Erythroblast (primary cell): Measurements from ENCODE around the gene FMO2.

Experiments
- GATA1 ChIP-seq: IDR thresholded peaks from 2 replicates; pipeline ENCODE4 v1.6.1; 2011; ENCODE audit warnings: low read depth, mild to moderate bottlenecking, control low read depth, low read length, moderate library complexity
- POLR2A ChIP-seq: IDR thresholded peaks from 2 replicates; pipeline ENCODE4 v1.6.1; 2011; ENCODE audit warnings: mild to moderate bottlenecking, low read length

DNA sequence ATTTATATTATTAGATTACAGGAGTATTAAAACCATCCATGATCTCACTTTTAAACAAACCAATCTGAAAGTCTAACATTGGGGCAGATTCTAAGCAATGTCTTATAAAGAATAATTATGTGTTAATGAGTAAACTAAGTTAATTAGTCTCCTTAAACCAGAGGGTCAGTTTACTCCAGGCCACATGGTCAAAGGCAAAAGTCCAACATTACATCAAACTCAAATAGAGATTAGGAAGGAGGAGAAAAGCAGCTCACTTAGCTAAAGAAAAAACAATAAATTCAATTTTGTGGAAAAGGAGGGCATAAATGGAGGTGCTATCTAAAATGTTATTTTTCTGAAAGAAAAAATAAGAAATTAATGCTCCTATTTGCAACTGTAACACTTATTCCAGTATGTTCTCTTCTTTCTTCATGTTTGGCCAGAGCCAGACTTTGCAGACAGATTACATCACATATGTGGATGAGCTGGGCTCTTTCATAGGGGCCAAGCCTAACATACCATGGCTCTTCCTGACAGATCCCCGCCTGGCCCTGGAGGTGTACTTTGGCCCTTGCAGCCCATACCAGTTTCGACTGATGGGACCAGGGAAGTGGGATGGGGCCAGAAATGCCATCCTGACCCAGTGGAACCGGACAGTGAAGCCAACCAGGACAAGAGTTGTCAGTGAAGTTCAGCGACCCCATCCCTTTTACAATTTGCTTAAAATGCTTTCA lies 24.3 kb upstream of the FMO2 start:
- no peak for TF ChIP-seq POLR2A
- TF ChIP-seq GATA1, result no peak
